GM12891 (cell line): ENCODE measurements around the gene HSP90AB1.

Experiments
- SPI1 ChIP-seq: IDR thresholded peaks from 2 replicates; pipeline ENCODE4 v1.6.1; 2011; ENCODE audit warnings: low read depth, low read length, control low read depth
- TAF1 ChIP-seq: IDR thresholded peaks from 2 replicates; pipeline ENCODE4 v1.6.1; 2011; ENCODE audit warnings: low read depth, low read length, control low read depth

- TF ChIP-seq SPI1, result no peak
- TF ChIP-seq TAF1, result no peak
Observed at GRCh38 chr6:44201638-44202303, 45.1 kb upstream of the HSP90AB1 start.
